Adrenal gland (tissue), 5 donors: ENCODE measurements around the gene ARFGAP1.

Experiments
- CTCF ChIP-seq, 6 experiments: fragments of 450-650 bp in 4 of 6; fragments of 200-600 bp in 2 of 6; sonication (generic) in 1 of 6; IDR thresholded peaks; 1 replicate in 5 of 6; 2 replicates in 1 of 6; pipeline versions ENCODE4 v1.5.1 to v1.8.0; 2016 to 2021; ENCODE audit warnings: antibody characterized with exemption in 6 of 6, mild to moderate bottlenecking in 2 of 6, moderate library complexity in 1 of 6
- POLR2A ChIP-seq, 2 donors: fragments of 450-650 bp; IDR thresholded peaks; one replicate each; pipeline ENCODE4 v1.6.1; 2017; ENCODE audit warnings: antibody characterized with exemption in 2 of 2, mild to moderate bottlenecking in 2 of 2, moderate library complexity in 1 of 2
- donor health status: DM: no; HTN: no; CAD: no.

GRCh38 chr20:63254606-63255384 lies 17.8 kb upstream of the ARFGAP1 start:
- TF ChIP-seq CTCF (IDR thresholded peaks at IDR 0.05) (no peak), POLR2A (IDR thresholded peaks at IDR 0.05) (no peak)
